ENCODE results near the gene RGS3.

The RGS3 gene

DNA sequence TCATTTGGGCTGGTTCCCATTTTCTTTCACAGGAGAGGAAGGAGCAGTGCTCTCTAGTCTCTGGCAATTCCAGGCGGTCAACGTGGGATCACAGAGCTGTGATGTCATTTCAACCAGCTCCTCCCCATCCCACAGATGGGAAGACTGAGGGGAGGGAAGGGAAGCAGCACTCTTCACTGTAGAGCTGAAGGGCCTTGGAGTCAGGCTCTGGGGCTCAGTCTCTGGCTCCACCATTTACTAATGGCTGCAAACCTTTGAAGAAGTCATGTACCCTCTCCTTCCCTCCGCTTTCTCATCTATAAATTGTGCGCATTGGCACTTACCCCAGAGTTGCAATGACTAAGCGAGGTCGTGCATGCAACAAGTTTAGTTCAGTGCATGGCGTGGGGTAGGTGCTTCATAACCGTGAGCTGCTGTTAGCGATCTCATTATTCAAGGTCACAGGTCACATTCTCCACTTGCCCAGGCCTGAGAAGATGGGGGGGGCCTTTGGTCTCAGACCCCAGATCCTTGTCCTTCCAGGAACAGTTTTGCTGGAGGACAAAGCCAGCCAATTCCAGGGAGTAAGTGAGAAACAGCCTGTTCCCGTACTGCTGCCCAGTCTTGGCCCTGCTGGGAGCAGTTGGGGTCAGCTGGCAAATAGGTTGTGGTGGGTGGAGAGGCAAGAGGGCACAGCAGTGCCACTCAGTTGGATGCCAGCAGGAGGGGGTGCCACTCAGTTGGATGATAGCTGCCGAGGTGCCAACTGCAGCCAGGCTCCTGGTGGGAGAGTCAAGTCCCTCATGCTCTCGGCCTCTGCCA is 136.7 kb downstream of the RGS3 start:
- H3K4me1 ChIP-seq (ENCODE audit: control insufficient read depth, low read depth, low read length) = peaks cover 6% of the 10 kb centered on the region
- no peak overlapping the region for H2AK5ac ChIP-seq (ENCODE audit: low read length)
- H3K79me1 ChIP-seq (ENCODE audit: low read length) = peaks cover 8% of the 10 kb centered on the region
- H2BK15ac ChIP-seq (replicated peaks; ENCODE audit: low read depth) = no peak overlapping the region
- no peak overlapping the region for H3K18ac ChIP-seq (ENCODE audit: low read length)
- H3K4me2 ChIP-seq (ENCODE audit: low read length) = no peak overlapping the region
- H2BK120ac ChIP-seq (ENCODE audit: low read depth, low read length) = no peak overlapping the region
- no peak overlapping the region for H3K4me3 ChIP-seq (ENCODE audit: low read length)
- peaks cover 1% of the 10 kb centered on the region for H3K36me3 ChIP-seq (ENCODE audit: control insufficient read depth, insufficient read depth, low read length)
- peaks cover 3% of the 10 kb centered on the region for H3K79me2 ChIP-seq (ENCODE audit: control insufficient read depth, insufficient read depth, low read length)
- H2BK5ac ChIP-seq (ENCODE audit: low read length) = no peak overlapping the region
- H3K23ac ChIP-seq (ENCODE audit: low read length) = no peak overlapping the region
- no peak overlapping the region for H3K56ac ChIP-seq (ENCODE audit: low read length)
- no CpG with 5 or more reads among the region's 12 CpGs for WGBS (ENCODE audit: extremely low coverage, insufficient coverage, low lambda C conversion rate)
- H4K5ac ChIP-seq (ENCODE audit: low read length) = no peak overlapping the region
- H3K9ac ChIP-seq (ENCODE audit: low read length) = no peak overlapping the region
- no peak overlapping the region for H3K27ac ChIP-seq (ENCODE audit: low read depth, low read length)
- no peak for DNase-seq
- no peak overlapping the region for H3K4ac ChIP-seq (ENCODE audit: low read depth, low read length)
- H4K8ac ChIP-seq (ENCODE audit: low read depth, low read length) = no peak overlapping the region
- H3K27me3 ChIP-seq (ENCODE audit: insufficient read depth, low read length, poor library complexity) = no peaks in the 10 kb centered on the region

- no peak overlapping the region for H2BK120ac ChIP-seq (ENCODE audit: low read depth, low read length)
- WGBS (ENCODE audit: extremely low coverage, insufficient coverage, low lambda C conversion rate) = no CpG with 5 or more reads among the region's 5 CpGs
- no peak overlapping the region for H3K9ac ChIP-seq (ENCODE audit: low read length)
- no peak overlapping the region for H3K4me2 ChIP-seq (ENCODE audit: low read length)
- H3K23ac ChIP-seq (ENCODE audit: low read length) = no peak overlapping the region
- no peak for DNase-seq
- H2AK5ac ChIP-seq (ENCODE audit: low read length) = no peak overlapping the region
- no peak overlapping the region for H3K27ac ChIP-seq (ENCODE audit: low read depth, low read length)
- H3K79me1 ChIP-seq (ENCODE audit: low read length) = peaks cover 3% of the 10 kb centered on the region
- H3K4me3 ChIP-seq (ENCODE audit: low read length) = no peak overlapping the region
- no peak overlapping the region for H3K18ac ChIP-seq (ENCODE audit: low read length)
- no peak overlapping the region for H3K56ac ChIP-seq (ENCODE audit: low read length)
- no peaks in the 10 kb centered on the region for H3K79me2 ChIP-seq (ENCODE audit: control insufficient read depth, insufficient read depth, low read length)
- H4K5ac ChIP-seq (ENCODE audit: low read length) = no peak overlapping the region
- H3K27me3 ChIP-seq (ENCODE audit: insufficient read depth, low read length, poor library complexity) = no peaks in the 10 kb centered on the region
- H3K4me1 ChIP-seq (ENCODE audit: control insufficient read depth, low read depth, low read length) = peaks cover 6% of the 10 kb centered on the region
- no peak overlapping the region for H2BK15ac ChIP-seq (replicated peaks; ENCODE audit: low read depth)
- H2BK5ac ChIP-seq (ENCODE audit: low read length) = no peak overlapping the region
- no peak overlapping the region for H4K8ac ChIP-seq (ENCODE audit: low read depth, low read length)
- no peak overlapping the region for H3K4ac ChIP-seq (ENCODE audit: low read depth, low read length)
- H3K36me3 ChIP-seq (ENCODE audit: control insufficient read depth, insufficient read depth, low read length) = peaks cover 1% of the 10 kb centered on the region
Measured at GRCh38 chr9:113600871-113601614, 137.5 kb downstream of the RGS3 start.

GRCh38 chr9:113601656-113602055 is 138.1 kb downstream of the RGS3 start:
- no peak overlapping the region for H3K4ac ChIP-seq (ENCODE audit: low read depth, low read length)
- H2BK5ac ChIP-seq (ENCODE audit: low read length) = no peak overlapping the region
- H3K27ac ChIP-seq (ENCODE audit: low read depth, low read length) = no peak overlapping the region
- no peak overlapping the region for H2BK15ac ChIP-seq (replicated peaks; ENCODE audit: low read depth)
- no peak for DNase-seq
- H3K27me3 ChIP-seq (ENCODE audit: insufficient read depth, low read length, poor library complexity) = no peaks in the 10 kb centered on the region
- H3K36me3 ChIP-seq (ENCODE audit: control insufficient read depth, insufficient read depth, low read length) = peaks cover 1% of the 10 kb centered on the region
- no peak overlapping the region for H3K18ac ChIP-seq (ENCODE audit: low read length)
- H4K5ac ChIP-seq (ENCODE audit: low read length) = no peak overlapping the region
- no peak overlapping the region for H3K56ac ChIP-seq (ENCODE audit: low read length)
- H2BK120ac ChIP-seq (ENCODE audit: low read depth, low read length) = no peak overlapping the region
- H3K79me1 ChIP-seq (ENCODE audit: low read length) = peaks cover 1% of the 10 kb centered on the region
- no peak overlapping the region for H2AK5ac ChIP-seq (ENCODE audit: low read length)
- H3K79me2 ChIP-seq (ENCODE audit: control insufficient read depth, insufficient read depth, low read length) = no peaks in the 10 kb centered on the region
- no peak overlapping the region for H3K9ac ChIP-seq (ENCODE audit: low read length)
- H3K4me1 ChIP-seq (ENCODE audit: control insufficient read depth, low read depth, low read length) = peaks cover 6% of the 10 kb centered on the region
- no peak overlapping the region for H3K4me3 ChIP-seq (ENCODE audit: low read length)
- H4K8ac ChIP-seq (ENCODE audit: low read depth, low read length) = no peak overlapping the region
- no peak overlapping the region for H3K4me2 ChIP-seq (ENCODE audit: low read length)
- no CpG with 5 or more reads among the region's 5 CpGs for WGBS (ENCODE audit: extremely low coverage, insufficient coverage, low lambda C conversion rate)
- H3K23ac ChIP-seq (ENCODE audit: low read length) = no peak overlapping the region

GRCh38 chr9:113602126-113603047 is 138.9 kb downstream of the RGS3 start:
- Histone ChIP-seq H3K79me1 (ENCODE audit: low read length) (peaks cover 1% of the 10 kb centered on the region), H2BK120ac (ENCODE audit: low read depth, low read length) (no peak overlapping the region), H2BK5ac (ENCODE audit: low read length) (peak overlapping the region; percentile 15), H3K4me1 (ENCODE audit: control insufficient read depth, low read depth, low read length) (peaks cover 6% of the 10 kb centered on the region), H3K4me3 (ENCODE audit: low read length) (no peak overlapping the region), H3K9ac (ENCODE audit: low read length) (no peak overlapping the region), H3K27ac (ENCODE audit: low read depth, low read length) (no peak overlapping the region), H3K23ac (ENCODE audit: low read length) (no peak overlapping the region), H3K4me2 (ENCODE audit: low read length) (no peak overlapping the region), H3K56ac (ENCODE audit: low read length) (peak overlapping the region; percentile 45), H3K36me3 (ENCODE audit: control insufficient read depth, insufficient read depth, low read length) (peaks cover 1% of the 10 kb centered on the region), H3K79me2 (ENCODE audit: control insufficient read depth, insufficient read depth, low read length) (no peaks in the 10 kb centered on the region), H4K5ac (ENCODE audit: low read length) (no peak overlapping the region), H3K18ac (ENCODE audit: low read length) (no peak overlapping the region), H2AK5ac (ENCODE audit: low read length) (no peak overlapping the region), H4K8ac (ENCODE audit: low read depth, low read length) (no peak overlapping the region), H2BK15ac (replicated peaks; ENCODE audit: low read depth) (no peak overlapping the region), H3K27me3 (ENCODE audit: insufficient read depth, low read length, poor library complexity) (no peaks in the 10 kb centered on the region), H3K4ac (ENCODE audit: low read depth, low read length) (no peak overlapping the region)
- no CpG with 5 or more reads among the region's 17 CpGs for WGBS (ENCODE audit: extremely low coverage, insufficient coverage, low lambda C conversion rate)
- peak; percentile 82 for DNase-seq

DNA sequence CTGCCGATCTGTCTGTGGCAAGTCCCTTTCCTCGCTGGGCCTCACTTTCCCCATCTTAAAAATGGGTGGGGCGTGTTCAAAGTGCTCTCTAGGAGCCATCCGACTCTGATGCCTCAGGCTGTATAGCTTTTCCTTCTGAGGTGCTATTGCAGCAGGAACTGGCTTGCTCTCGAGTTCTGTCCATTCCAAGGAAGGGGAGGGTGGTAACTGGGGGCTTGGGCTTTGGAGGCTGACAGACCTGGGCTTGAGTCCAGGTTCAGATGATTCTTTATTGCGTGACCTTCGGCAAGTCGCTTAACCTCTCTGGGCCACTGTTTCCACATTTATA is 139.5 kb downstream of the RGS3 start:
- no peak overlapping the region for H3K9ac ChIP-seq (ENCODE audit: low read length)
- no peak overlapping the region for H3K27ac ChIP-seq (ENCODE audit: low read depth, low read length)
- peak overlapping the region; percentile 22 for H3K56ac ChIP-seq (ENCODE audit: low read length)
- H3K27me3 ChIP-seq (ENCODE audit: insufficient read depth, low read length, poor library complexity) = no peaks in the 10 kb centered on the region
- H3K4ac ChIP-seq (ENCODE audit: low read depth, low read length) = no peak overlapping the region
- H3K36me3 ChIP-seq (ENCODE audit: control insufficient read depth, insufficient read depth, low read length) = no peaks in the 10 kb centered on the region
- DNase-seq = no peak
- no peak overlapping the region for H3K18ac ChIP-seq (ENCODE audit: low read length)
- H4K8ac ChIP-seq (ENCODE audit: low read depth, low read length) = no peak overlapping the region
- H2AK5ac ChIP-seq (ENCODE audit: low read length) = no peak overlapping the region
- no peak overlapping the region for H3K23ac ChIP-seq (ENCODE audit: low read length)
- WGBS (ENCODE audit: extremely low coverage, insufficient coverage, low lambda C conversion rate) = no CpG with 5 or more reads among the region's 8 CpGs
- no peaks in the 10 kb centered on the region for H3K79me1 ChIP-seq (ENCODE audit: low read length)
- H3K4me2 ChIP-seq (ENCODE audit: low read length) = no peak overlapping the region
- peaks cover 6% of the 10 kb centered on the region for H3K4me1 ChIP-seq (ENCODE audit: control insufficient read depth, low read depth, low read length)
- H3K79me2 ChIP-seq (ENCODE audit: control insufficient read depth, insufficient read depth, low read length) = no peaks in the 10 kb centered on the region
- no peak overlapping the region for H2BK15ac ChIP-seq (replicated peaks; ENCODE audit: low read depth)
- no peak overlapping the region for H3K4me3 ChIP-seq (ENCODE audit: low read length)
- no peak overlapping the region for H2BK5ac ChIP-seq (ENCODE audit: low read length)
- no peak overlapping the region for H2BK120ac ChIP-seq (ENCODE audit: low read depth, low read length)
- no peak overlapping the region for H4K5ac ChIP-seq (ENCODE audit: low read length)
